DOHH2 (cell line): ENCODE results near the gene SORBS1.

Experiments
- H3F3A ChIP-seq: fragments of 200-600 bp; sonication (generic), shearing (Covaris generic); 2 replicates; pipeline ENCODE4 v1.6.0; 2016; ENCODE audit warnings: antibody characterized with exemption, mild to moderate bottlenecking; ENCODE audit not compliant: control insufficient read depth, insufficient read depth
- H3K27ac ChIP-seq: fragments of 200-600 bp; sonication (generic); 2 replicates; pipeline ENCODE4 v1.5.1; 2014; ENCODE audit warnings: low read depth, mild to moderate bottlenecking, low read length, moderate library complexity
- H3K27me3 ChIP-seq: fragments of 200-600 bp; sonication (generic); 2 replicates; pipeline ENCODE4 v1.6.1; 2014; ENCODE audit warnings: mild to moderate bottlenecking, low read length, mixed read lengths; ENCODE audit not compliant: control insufficient read depth
- H3K36me3 ChIP-seq: fragments of 200-600 bp; sonication (generic); 2 replicates; pipeline ENCODE4 v1.6.1; 2014; ENCODE audit warnings: mild to moderate bottlenecking, low read length, moderate library complexity, mixed read lengths; ENCODE audit not compliant: control insufficient read depth
- H3K4me1 ChIP-seq: fragments of 200-600 bp; sonication (generic); 2 replicates; pipeline ENCODE4 v1.6.1; 2014; ENCODE audit warnings: mild to moderate bottlenecking, low read length, mixed read lengths; ENCODE audit not compliant: control insufficient read depth
- H3K4me2 ChIP-seq: fragments of 200-600 bp; sonication (generic); 2 replicates; pipeline ENCODE4 v1.6.0; 2014; ENCODE audit warnings: mild to moderate bottlenecking, low read length, moderate library complexity
- H3K4me3 ChIP-seq: fragments of 200-600 bp; sonication (generic); 2 replicates; pipeline ENCODE4 v1.5.1; 2014; ENCODE audit warnings: mild to moderate bottlenecking, low read length, mixed read lengths
- H3K79me2 ChIP-seq: fragments of 200-600 bp; sonication (generic); 2 replicates; pipeline ENCODE4 v1.6.1; 2014; ENCODE audit warnings: mild to moderate bottlenecking, low read length, mixed read lengths; ENCODE audit not compliant: control insufficient read depth
- H3K9me2 ChIP-seq: fragments of 200-600 bp; sonication (generic); replicated peaks from 2 replicates; pipeline ENCODE4 v1.6.1; 2014; ENCODE audit warnings: mild to moderate bottlenecking, low read length, mixed read lengths; ENCODE audit not compliant: control insufficient read depth
- H3K9me3 ChIP-seq: fragments of 200-600 bp; sonication (generic); 2 replicates; pipeline ENCODE4 v1.6.1; 2014; ENCODE audit warnings: antibody characterized with exemption, low read length, mixed read lengths; ENCODE audit not compliant: control insufficient read depth, insufficient read depth
- H4K20me1 ChIP-seq: fragments of 200-600 bp; sonication (generic); 2 replicates; pipeline ENCODE4 v1.6.0; 2014; ENCODE audit warnings: low read depth, mild to moderate bottlenecking, antibody characterized with exemption, low read length, moderate library complexity; ENCODE audit not compliant: control insufficient read depth, insufficient read depth
- CTCF ChIP-seq: fragments of 200-600 bp; sonication (generic); IDR thresholded peaks from one replicate; pipeline ENCODE4 v1.5.1; 2014; ENCODE audit warnings: antibody characterized with exemption, mild to moderate bottlenecking, low read depth, low read length; ENCODE audit not compliant: poor library complexity, severe bottlenecking
- EZH2phosphoT487 ChIP-seq: fragments of 200-600 bp; sonication (generic); IDR thresholded peaks from 2 replicates; pipeline ENCODE4 v1.6.1; 2017; ENCODE audit warnings: borderline replicate concordance, mild to moderate bottlenecking, antibody characterized with exemption, low read length, moderate library complexity, mixed read lengths

SORBS1 gene

DNA sequence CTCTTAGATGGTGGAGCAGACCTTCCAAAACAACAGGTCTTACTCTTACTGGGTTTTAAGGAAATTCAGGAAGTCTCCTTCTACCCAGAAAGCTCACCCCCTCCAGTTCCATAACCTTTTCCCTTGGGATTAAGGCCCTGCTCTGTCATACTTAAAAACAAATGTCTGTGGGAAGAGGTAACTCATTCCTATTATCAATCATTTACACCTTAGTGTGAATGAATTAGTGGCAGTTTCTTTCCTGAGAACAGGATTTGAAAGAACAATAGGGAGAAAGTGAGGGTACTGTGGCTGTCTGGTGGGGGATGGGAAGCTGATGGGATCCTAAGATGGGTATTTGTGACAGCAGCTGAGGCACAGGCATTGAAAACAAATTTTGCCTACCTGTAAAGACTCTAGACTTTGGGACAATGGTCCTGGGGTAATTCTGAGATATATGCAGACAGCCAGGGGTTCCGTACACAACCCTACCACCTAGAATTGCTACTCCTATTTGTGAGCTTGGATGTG is 248.1 kb downstream of the SORBS1 start:
- Histone ChIP-seq H3F3A (no peaks in the 10 kb centered on the region), H3K79me2 (no peaks in the 10 kb centered on the region), H3K9me3 (no peaks in the 10 kb centered on the region), H3K4me2 (no peak overlapping the region), H3K27ac (no peak overlapping the region), H3K36me3 (no peaks in the 10 kb centered on the region), H3K4me1 (peaks cover 11% of the 10 kb centered on the region), H4K20me1 (no peaks in the 10 kb centered on the region), H3K27me3 (no peaks in the 10 kb centered on the region), H3K4me3 (no peak overlapping the region), H3K9me2 (no peaks in the 10 kb centered on the region)
- TF ChIP-seq CTCF (no peak), EZH2phosphoT487 (no peak)

DNA sequence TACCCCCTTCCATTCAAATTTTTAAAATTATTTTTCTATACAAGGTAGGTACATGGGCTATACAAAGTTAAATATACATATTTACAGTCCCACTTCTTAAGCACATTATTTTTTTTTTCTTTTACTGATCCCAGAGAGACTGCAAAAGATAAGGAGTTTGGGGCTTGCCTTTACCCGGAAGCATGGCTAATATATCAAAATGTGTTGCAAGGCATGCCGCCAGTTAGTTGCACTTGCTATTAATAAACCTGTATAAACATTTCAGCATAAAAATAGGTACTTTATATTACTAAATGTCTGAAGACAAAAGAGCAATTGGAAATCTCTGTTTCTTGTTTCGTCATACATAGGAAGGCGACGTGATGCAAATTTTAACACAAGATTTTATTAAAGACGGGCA is 248.9 kb downstream of the SORBS1 start:
- Histone ChIP-seq H4K20me1 (no peaks in the 10 kb centered on the region), H3K79me2 (no peaks in the 10 kb centered on the region), H3K4me1 (peaks cover 11% of the 10 kb centered on the region), H3K4me2 (no peak overlapping the region), H3K9me3 (no peaks in the 10 kb centered on the region), H3F3A (no peaks in the 10 kb centered on the region), H3K27ac (no peak overlapping the region), H3K36me3 (no peaks in the 10 kb centered on the region), H3K9me2 (no peaks in the 10 kb centered on the region), H3K27me3 (no peaks in the 10 kb centered on the region), H3K4me3 (no peak overlapping the region)
- TF ChIP-seq EZH2phosphoT487, result no peak
- no peak for TF ChIP-seq CTCF

GRCh38 chr10:95309958-95310357 is 251.2 kb downstream of the SORBS1 start:
- Histone ChIP-seq H3K4me1 (peaks cover 11% of the 10 kb centered on the region), H3F3A (no peaks in the 10 kb centered on the region), H3K9me3 (no peaks in the 10 kb centered on the region), H4K20me1 (no peaks in the 10 kb centered on the region), H3K79me2 (no peaks in the 10 kb centered on the region), H3K27ac (no peak overlapping the region), H3K4me2 (peak overlapping the region; percentile 39), H3K4me3 (peak overlapping the region; percentile 11; the same call in 1 of the 2 replicates), H3K9me2 (no peaks in the 10 kb centered on the region), H3K27me3 (no peaks in the 10 kb centered on the region), H3K36me3 (no peaks in the 10 kb centered on the region)
- TF ChIP-seq CTCF (no peak), EZH2phosphoT487 (no peak)
